Measurements from ENCODE around the gene PRRT3.
"Not testable (repeated sequence)": the region's sequence is repeated elsewhere in the genome, so short reads cannot be mapped to it uniquely, and the experiment has no call there.

PRRT3 gene

DNA sequence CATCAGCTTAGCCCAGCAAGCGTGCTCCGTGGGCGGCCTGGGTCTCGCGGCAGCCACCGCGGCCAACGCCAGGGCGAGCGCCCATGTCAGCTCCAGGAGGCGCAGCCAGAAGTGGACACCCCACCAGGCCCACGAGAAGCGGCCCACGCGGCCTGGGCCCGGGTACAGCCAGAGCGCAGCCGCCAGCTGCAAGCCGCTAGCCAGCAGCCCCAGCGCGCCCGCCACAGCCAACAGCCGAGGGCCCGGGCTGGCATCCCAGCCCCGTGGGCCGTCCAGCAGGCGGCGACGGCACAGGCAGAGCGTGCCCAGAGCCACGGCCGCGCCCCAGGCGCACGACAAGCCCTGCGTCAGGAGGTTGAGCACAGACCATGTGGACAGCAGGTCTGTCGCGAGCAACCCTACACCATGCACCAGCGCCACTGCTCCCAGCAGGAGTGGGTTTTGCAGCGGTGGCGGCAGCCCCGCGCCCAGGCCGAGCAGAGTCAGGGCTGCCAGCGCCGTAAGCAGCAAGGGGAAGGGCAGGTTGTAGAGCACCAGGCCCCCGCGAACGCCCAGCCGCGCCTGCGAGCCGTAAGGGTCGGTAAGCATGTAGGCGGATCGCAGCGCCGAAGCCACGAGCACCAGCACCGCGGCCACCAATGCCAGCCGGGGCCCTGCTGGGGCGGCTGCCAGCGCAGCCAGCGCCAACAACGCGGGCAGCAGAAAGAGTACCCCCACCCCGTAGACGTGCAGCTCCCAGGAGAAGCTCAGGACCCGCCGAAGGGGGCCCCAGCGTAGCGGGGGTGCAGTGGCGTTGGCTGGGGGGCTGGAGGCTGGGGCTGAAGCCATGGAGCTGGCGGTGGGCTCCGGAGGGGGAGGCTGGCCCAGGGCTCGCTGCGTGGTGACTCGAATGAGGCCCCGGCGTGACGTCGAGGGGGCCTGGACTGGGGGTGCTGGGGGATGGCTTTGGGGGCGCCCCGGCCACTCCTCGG, 4.9 kb downstream of the PRRT3 start:
- DNase-seq = peak; percentile 80

DNA sequence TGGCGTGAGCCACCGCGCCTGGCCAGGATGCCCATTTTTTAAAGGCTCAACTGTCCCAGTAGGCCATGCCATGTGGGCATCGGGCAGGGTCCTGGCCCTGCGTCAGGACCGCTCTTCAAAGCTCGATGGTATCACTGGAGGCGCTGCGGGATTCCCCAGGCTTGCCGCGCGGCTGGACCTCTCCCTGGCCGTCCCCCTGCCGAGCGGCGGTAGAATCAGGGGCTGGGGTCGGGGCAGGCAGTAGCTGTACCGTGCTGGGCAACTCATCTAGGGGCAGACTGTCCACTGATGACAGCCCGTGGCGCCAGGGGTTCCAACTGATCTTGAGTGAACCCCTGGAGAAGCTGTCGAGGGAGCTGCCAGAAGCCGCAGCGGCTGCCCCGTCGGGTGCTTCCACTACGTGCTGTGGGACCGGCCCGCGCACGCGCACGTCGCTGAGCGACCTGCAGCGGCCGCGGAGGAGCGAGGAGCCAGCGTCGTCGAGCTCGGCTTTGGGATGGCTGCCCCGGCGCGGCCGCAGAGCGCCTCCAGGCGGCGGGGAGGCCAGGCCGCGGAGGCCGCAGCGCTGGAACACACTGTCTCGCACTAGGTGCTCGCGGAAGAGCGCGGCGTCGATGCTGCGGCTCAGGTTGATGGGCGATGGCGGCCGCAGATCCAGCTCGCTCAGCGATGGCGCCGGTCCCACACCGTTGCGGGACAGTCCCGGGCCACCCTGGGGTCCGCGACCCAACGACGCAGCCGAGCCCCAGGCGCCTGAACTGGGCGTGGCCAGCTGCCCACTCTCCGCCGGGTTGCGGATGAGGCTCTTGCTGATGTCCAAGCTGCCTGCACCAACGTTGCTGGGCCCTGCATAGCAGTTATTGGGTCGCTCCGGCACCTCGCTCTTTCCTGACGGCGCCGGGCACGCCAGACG, 5.8 kb downstream of the PRRT3 start:
- peak; percentile 89 for DNase-seq

DNA sequence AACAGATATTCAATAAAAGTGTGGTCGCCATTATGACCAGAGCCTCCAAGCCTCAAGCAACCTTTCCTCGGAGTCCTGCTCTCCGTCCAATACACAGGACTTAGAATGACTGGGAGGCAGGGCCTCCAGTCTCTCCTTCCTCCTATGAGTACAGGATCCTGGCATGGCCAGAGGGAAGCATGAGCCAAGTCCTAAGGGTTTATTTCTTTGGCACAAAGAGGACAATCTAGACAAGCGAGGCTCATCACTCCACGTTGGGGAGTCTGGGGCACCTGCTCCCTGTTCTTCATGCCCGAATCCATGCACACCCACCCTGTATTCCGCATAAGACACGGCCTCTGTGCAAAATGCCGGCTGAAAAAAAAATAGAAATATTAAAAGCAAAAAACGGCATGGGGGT, 6.8 kb downstream of the PRRT3 start:
- no peak for DNase-seq

DNA sequence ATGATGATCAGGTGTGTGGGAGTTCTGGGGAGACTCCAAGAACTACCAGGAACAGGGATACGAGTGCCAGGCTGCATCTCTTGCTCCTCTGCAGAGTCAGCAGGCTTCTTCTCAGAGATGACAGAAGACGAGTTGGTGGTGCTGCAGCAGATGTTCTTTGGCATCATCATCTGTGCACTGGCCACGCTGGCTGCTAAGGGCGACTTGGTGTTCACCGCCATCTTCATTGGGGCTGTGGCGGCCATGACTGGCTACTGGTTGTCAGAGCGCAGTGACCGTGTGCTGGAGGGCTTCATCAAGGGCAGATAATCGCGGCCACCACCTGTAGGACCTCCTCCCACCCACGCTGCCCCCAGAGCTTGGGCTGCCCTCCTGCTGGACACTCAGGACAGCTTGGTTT, 7.9 kb downstream of the PRRT3 start:
- DNase-seq = no peak

DNA sequence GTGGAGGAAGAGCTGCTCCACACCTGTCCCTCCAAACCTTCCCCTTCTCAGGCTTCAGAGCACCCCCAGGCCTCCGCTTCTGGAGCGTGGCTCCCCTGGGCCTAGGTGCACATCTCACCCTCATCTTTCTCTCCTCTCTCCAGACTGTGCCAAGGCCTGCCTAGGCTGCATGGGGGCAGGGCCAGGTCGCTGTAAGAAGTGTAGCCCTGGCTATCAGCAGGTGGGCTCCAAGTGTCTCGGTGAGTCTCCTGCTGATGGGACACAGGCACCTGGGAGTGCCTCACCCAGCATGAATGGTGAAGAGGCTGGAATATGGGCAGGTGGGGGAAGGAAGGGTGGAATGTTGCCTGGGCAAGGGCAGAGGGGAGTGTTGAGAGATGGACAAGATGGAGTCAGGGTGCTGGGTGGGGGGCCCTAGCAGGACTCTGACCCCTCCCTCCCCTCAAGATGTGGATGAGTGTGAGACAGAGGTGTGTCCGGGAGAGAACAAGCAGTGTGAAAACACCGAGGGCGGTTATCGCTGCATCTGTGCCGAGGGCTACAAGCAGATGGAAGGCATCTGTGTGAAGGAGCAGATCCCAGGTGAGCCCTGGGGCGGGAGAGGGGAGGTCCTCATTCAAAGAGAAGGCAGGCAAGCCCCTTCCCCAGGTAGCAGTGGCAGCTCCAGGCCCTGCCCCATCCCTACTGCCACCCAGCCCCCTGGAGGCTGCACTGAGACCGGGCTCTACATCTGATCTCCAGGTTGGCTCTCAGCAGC, 9.1 kb downstream of the PRRT3 start:
- DNase-seq = no peak

DNA sequence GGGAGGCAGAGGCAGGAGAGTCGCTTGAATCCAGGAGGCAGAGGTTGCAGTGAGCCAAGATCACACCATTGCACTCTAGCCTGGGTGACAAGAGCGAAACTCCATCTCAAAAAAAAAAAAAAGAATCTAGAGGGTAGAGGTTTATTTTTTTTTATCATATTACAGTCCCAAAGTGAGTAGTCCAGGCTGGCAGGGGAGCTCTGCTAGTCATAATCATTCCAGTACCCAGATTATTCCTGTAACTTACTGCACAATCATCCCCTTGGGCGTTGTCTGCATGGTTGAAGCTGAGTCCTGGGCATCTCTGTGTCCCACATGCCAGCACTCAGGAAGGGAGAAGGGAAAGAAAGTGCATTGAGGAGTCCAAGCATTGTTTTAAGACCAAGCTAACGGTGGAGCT, 10.0 kb downstream of the PRRT3 start:
- no peak for DNase-seq

DNA sequence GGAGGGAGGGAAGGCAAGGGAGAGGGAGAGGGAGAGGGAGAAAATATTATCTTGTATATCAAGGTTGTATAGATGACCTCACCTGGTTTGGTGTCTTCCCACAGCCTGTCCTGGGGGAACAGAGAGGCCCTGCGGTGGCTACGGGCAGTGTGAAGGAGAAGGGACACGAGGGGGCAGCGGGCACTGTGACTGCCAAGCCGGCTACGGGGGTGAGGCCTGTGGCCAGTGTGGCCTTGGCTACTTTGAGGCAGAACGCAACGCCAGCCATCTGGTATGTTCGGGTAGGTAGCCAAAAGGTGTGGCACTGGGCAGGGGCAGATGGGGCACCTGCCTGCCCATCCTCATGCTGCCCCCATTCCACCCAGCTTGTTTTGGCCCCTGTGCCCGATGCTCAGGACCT, 11.5 kb downstream of the PRRT3 start:
- no peak for DNase-seq

DNA sequence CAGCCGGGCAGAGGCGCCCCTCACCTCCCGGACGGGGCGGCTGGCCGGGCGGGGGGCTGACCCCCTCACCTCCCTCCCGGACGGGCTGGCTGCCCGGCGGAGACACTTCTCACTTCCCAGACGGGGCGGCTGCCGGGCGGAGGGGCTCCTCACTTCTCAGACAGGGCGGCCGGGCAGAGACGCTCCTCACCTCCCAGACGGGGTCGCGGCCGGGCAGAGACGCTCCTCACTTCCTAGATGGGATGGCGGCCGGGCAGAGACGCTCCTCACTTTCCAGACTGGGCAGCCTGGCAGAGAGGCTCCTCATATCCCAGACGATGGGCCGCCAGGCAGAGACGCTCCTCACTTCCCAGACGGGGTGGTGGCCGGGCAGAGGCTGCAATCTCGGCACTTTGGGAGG, 12.3 kb downstream of the PRRT3 start:
- not testable (repeated sequence) for DNase-seq

DNA sequence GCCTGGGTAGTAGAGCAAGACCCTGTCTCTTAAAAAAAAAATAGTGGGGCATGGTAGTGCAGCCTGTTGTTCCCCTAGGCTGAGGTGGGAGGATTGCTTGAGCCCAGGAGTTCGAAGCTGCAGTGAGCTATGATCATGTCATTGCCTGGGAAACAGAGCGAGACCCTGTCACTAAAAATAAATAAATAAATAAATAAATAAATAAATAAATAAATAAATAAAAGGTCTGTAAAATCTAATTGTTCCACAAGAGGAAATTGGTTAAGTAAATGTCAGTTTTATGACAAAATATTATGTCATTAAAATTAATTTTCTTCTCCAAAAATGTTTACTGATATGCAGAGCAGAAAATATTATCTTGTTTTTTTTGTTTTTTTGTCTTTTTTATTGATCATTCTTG, 13.2 kb downstream of the PRRT3 start:
- no peak for DNase-seq

DNA sequence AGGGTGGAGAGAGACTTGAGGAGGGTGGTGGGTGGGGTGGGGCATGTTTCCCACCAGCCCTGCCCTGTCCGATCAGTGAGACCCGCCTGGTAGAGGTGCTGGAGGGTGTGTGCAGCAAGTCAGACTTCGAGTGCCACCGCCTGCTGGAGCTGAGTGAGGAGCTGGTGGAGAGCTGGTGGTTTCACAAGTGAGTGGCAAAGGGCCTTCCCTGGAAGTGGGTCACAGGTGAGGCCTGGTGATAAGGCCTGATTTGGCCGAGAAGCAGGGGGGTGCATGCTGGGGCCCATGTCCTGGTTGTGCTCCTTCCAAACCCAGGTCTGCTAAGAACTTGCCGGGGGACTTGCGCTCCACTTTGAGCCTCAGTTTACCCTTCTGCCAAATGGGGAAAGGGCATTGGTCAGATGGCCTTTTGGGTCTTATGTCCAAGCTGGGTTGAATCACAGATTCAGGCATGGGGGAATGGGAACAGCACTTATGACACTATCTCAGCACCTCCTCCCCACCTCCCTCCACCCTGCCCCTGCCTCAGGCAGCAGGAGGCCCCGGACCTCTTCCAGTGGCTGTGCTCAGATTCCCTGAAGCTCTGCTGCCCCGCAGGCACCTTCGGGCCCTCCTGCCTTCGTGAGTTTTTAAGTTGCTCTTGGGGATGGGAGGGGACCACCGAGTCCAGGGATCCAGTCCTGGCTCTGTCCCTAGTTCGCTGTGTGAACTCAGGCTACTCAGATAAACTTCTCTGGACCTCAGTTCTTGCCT, 14.5 kb downstream of the PRRT3 start:
- no peak for DNase-seq

DNA sequence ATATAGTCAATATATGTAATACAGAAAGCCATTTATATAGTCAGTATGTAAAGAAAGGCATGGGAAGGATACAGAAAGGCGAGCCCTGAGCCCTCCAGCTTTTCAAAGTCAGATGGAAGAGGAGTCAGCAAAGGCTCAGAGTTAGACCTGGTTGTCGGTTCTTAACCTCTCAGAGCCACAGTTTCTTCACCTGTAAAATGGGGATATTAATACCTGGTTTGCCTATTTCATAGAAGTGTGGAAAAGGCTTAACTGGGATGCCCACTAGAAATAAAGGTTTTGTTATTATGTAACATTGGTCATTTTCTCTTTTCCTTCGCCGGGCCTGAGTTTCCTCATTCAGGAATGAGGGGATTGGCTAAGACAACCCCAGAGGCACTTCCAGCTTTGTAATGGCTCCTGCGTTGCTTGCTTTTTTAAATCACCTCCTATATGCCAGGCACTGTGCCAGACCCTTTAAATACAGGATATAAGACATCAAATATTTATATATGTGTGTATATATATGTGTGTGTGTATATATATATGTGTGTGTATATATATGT, 16.2 kb downstream of the PRRT3 start:
- DNase-seq = no peak

DNA sequence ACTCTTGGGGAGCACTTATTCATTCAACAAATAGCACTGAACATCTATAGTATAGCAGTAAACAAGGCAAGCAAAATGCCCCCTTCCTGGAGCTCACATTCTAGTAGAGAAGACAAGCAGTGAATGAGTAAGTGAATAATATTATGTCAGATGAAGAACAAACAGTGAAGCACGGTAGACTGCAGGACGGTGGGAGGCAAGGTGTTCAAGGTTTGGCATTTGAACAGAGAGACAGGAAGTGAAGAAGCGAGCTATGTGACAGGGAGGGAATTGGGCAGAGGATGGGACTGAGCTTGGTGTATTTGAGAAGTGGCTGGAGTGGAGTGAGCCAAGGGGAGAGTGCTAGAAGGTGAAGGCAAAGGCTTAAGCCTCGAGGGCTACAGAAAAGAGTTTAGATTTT, 17.2 kb downstream of the PRRT3 start:
- no peak for DNase-seq

DNA sequence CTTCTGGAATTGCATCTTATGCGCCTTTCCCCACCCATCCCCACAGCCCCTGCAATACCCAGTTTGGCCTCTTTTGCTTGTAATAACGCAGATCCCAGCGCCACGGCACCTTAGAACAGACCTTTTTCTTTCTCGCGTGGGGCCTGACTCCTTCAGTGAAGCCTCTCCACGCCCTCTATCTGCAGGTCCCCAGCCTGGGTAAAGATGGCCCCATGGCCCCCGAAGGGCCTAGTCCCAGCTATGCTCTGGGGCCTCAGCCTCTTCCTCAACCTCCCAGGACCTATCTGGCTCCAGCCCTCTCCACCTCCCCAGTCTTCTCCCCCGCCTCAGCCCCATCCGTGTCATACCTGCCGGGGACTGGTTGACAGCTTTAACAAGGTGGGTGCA, 18.0 kb downstream of the PRRT3 start:
- no peak for DNase-seq

DNA sequence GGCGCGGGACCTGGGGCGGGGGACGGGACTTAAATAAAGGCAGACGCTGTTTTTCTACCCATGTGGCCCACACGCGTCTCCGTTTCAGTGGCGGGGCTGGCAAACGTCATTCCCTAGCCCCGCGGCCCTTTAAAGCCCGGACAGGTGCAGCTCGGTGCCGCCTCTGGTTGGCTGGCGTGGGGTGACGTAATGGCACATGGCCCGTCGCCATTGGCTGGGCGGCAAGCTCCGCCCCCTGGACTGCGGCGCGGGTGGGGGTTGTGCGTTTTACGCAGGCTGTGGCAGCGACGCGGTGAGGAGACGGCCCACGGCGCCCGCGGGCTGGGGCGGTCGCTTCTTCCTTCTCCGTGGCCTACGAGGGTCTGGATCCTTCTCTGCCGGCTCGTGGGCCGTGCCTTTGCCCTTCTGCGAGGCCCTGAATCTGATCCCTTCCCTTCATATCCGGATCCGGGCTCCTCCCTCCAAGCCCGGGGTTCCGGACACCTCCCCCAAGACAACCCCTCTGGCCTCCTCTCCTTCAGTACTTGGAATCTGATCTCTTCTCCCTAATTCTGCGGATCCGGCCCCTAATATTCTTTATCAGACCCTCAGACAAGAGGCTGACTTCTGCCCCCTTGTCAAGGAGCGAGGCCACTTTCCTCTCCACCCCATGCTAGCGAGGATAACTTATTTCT, 18.5 kb downstream of the PRRT3 start, which contains the start of gene CRELD1:
CRELD1 (plus strand) TSS at position 274 of the 674 bp plus-strand sequence. CDS start 605 bp downstream, outside the sequence.
- DNase-seq = peak; percentile 92

DNA sequence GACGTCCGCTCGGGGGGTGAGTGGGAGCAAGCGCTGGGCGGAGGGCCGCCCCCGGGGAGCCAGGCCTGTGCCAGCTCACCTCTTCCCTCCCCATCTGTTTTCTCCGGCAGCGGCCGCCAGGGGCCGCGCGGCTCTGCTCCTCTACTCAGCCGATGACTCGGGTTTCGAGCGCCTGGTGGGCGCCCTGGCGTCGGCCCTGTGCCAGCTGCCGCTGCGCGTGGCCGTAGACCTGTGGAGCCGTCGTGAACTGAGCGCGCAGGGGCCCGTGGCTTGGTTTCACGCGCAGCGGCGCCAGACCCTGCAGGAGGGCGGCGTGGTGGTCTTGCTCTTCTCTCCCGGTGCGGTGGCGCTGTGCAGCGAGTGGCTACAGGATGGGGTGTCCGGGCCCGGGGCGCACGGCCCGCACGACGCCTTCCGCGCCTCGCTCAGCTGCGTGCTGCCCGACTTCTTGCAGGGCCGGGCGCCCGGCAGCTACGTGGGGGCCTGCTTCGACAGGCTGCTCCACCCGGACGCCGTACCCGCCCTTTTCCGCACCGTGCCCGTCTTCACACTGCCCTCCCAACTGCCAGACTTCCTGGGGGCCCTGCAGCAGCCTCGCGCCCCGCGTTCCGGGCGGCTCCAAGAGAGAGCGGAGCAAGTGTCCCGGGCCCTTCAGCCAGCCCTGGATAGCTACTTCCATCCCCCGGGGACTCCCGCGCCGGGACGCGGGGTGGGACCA, 19.2 kb downstream of the PRRT3 start:
- DNase-seq = peak; percentile 86

DNA sequence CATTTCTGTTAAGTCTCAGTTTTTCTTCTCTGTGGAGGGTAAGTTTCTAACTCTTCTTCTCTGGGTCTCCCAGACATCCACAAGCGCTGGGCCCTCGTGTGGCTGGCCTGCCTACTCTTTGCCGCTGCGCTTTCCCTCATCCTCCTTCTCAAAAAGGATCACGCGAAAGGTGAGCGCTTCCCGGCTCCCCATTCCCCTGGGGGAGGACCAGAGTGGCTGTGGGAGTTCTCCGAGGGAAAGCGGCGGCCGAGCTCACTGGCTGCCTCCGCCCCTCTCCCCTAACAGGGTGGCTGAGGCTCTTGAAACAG, 19.7 kb downstream of the PRRT3 start:
- DNase-seq = no peak

DNA sequence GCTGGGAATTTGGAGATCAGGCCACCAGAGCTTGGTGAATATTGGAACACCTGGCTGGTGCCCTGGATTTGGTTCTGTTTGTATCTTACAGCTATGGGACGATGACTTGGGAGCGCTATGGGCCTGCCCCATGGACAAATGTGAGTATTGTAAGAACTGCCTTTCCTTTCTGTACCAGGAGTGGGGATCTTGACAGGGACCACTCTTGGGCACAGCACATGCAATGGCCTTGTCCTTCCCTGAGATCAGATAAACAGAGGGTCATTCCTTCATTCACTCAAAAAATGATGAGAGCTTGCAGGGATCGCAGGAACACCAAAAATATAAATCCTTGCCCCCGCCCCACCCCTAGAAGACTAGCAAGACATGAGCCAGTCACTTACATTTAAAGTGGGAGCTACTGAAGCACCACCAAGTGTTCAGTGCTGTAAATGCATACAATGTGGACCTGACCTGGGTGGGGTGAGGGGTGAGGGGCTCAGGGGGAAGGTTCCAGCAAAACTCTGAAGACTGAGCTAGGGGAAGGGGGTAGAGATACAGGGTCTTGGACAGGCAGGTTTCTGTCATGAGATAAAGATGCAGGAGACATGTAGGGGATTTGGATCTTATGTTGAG, 21.3 kb downstream of the PRRT3 start:
- peak; percentile 22 for DNase-seq

DNA sequence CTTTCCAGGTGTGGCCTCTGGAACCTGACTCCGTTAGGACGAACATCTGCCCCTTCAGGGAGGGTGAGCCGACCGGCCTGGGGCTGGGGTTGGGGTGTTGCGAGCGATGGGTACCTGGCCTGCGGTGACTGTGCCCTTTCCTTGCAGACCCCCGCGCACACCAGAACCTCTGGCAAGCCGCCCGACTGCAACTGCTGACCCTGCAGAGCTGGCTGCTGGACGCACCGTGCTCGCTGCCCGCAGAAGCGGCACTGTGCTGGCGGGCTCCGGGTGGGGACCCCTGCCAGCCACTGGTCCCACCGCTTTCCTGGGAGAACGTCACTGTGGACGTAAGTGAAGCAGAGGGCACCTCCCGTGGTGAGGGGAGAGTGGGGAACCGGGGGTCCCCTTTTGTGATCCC, 24.1 kb downstream of the PRRT3 start:
- DNase-seq = no peak

DNA sequence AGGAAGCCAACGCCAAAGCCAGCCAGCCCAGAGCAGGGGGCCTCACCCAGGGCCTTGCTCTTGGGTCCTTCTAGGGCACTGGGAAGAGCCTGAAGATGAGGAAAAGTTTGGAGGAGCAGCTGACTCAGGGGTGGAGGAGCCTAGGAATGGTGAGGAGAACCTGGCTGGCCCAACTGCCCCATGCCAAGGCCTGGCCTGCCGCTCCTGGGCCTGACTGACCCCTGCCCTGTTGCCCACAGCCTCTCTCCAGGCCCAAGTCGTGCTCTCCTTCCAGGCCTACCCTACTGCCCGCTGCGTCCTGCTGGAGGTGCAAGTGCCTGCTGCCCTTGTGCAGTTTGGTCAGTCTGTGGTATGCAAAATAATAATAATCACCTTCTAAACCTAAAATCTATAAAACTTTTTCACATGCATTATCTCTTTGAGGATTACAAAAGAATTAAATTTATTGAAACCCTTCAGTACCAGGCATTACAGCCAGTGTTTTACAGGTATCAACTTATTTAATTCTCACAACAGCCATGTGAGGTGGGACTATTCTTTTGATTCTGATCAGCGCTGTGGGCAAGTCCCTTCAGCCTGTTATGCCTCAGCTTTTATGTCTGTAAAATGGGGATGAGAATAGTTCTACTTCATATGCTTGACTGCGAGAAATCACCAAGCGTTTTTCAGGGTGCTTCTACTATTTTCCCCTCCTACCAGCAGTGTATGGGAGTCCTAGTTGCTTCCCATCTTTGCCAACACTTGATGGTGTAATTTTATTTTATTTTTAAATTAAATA, 33.8 kb downstream of the PRRT3 start:
- DNase-seq = no peak
